Sigmoid colon (tissue), 7 donors: ENCODE data around the gene RIMBP2. TPM values are rescaled to one million over a fixed set of nuclear protein-coding genes. Genes with fewer than 3 reads are reported as not detected.

Experiments used
- DNase-seq: peaks from one replicate; pipeline ENCODE4 v3.0.0-alpha.2; 2019
- H3K27ac ChIP-seq, 4 donors: fragments of 200-600 bp; sonication (generic); one replicate each; pipeline ENCODE4 v1.5.1; 2016 to 2019; ENCODE audit warnings: mild to moderate bottlenecking in 1 of 4
- H3K27me3 ChIP-seq, 3 donors: fragments of 200-600 bp; sonication (generic); one replicate each; pipeline ENCODE4 v1.5.1; 2019; ENCODE audit warnings: mild to moderate bottlenecking in 1 of 3
- H3K36me3 ChIP-seq, 4 donors: fragments of 200-600 bp; sonication (generic); one replicate each; pipeline ENCODE4 v1.5.1; 2016 to 2019
- H3K4me1 ChIP-seq, 4 donors: fragments of 200-600 bp; sonication (generic); one replicate each; pipeline ENCODE4 v1.5.1; 2017 to 2019
- H3K4me3 ChIP-seq, 4 donors: fragments of 200-600 bp; sonication (generic); one replicate each; pipeline ENCODE4 v1.5.1; 2017 to 2019; ENCODE audit warnings: mild to moderate bottlenecking in 2 of 4, moderate library complexity in 1 of 4
- H3K9me3 ChIP-seq, 4 donors: fragments of 200-600 bp in 3 of 4; sonication (generic) in 3 of 4; one replicate each; pipeline versions ENCODE4 v1.5.1 to v1.6.1; 2013 to 2019
- CTCF ChIP-seq, 4 experiments: fragments of 450-650 bp in 3 of 4; fragments of 200-600 bp in 1 of 4; IDR thresholded peaks; one replicate each; pipeline ENCODE4 v1.5.1; 2016 to 2019; ENCODE audit warnings: antibody characterized with exemption in 4 of 4, mild to moderate bottlenecking in 3 of 4, moderate library complexity in 2 of 4
- EP300 ChIP-seq, 4 donors: sonication (generic); formaldehyde crosslinking; IDR thresholded peaks; one replicate each; pipeline ENCODE4 v1.6.1; 2017; ENCODE audit warnings: antibody characterized with exemption in 4 of 4
- POLR2A ChIP-seq, 2 donors: fragments of 450-650 bp; IDR thresholded peaks; one replicate each; pipeline ENCODE4 v1.6.1; 2016; ENCODE audit warnings: antibody characterized with exemption in 2 of 2, mild to moderate bottlenecking in 2 of 2, moderate library complexity in 2 of 2
- POLR2AphosphoS5 ChIP-seq, 4 donors: sonication (generic); formaldehyde crosslinking; IDR thresholded peaks; one replicate each; pipeline ENCODE4 v1.6.1; 2017; ENCODE audit warnings: antibody characterized with exemption in 4 of 4
- WGBS, 2 donors: extraction: QIAGEN DNeasy Blood & Tissue Kit; methylation state at CpG; one replicate each; pipeline ENCODE4 v1.1.7; 2013; 5-methylcytosine and 5-hydroxymethylcytosine counted together
- intact Hi-C: fragments of 100-400 bp; cut with DNase I; formaldehyde crosslinking; loops from one replicate; pipeline ENCODE4 v1.15.1; 2023
- polyA plus RNA-seq, 3 donors: library from polyadenylated mRNA; stranded (reverse); fragments of 200-250 nt; gene quantifications; one replicate each; pipeline ENCODE4 v1.2.3, GENCODE V29; 2013
- total RNA-seq, 4 donors: library from RNA; depleted of rRNA; stranded (reverse); fragments of >200 nt; gene quantifications; one replicate each; pipeline ENCODE4 v1.1.0, GENCODE V29; 2016
- donor health status: healthy with polysubstance abuse.
- donor health status: Bipolar disorder and iron deficiency.
- donor health status: healthy.

RIMBP2 gene
- total and polyA plus RNA-seq, 7 donors, result under 0.01 to 5.5 (median 1.4) TPM

GRCh38 chr12:130540376-130540775 is 175.7 kb downstream of the RIMBP2 start:
- 82 to 92% methylated on average over 6 of the region's 6 CpGs for WGBS, 2 donors
- TF ChIP-seq EP300 (IDR thresholded peaks at IDR 0.05) (no peak), POLR2A (IDR thresholded peaks at IDR 0.05) (no peak), POLR2AphosphoS5 (IDR thresholded peaks at IDR 0.05) (no peak), CTCF (IDR thresholded peaks at IDR 0.05) (no peak)

GRCh38 chr12:130538343-130539095 is 177.6 kb downstream of the RIMBP2 start:
- no peak for TF ChIP-seq POLR2A (IDR thresholded peaks at IDR 0.05)
- H3K4me1 ChIP-seq, result no peaks in the 10 kb centered on the region
- H3K27ac ChIP-seq, result no peak overlapping the region
- no peaks in the 10 kb centered on the region for H3K36me3 ChIP-seq
- no peak for DNase-seq
- intact Hi-C loops, result no loop called here
- no peak overlapping the region for H3K4me3 ChIP-seq
- 73 to 83% methylated on average over 17 of the region's 17 CpGs for WGBS, 2 donors
- H3K9me3 ChIP-seq, result no peaks in the 10 kb centered on the region
- no peaks in the 10 kb centered on the region for H3K27me3 ChIP-seq

More at GRCh38 chr12:130540376-130540775, 175.7 kb downstream of the RIMBP2 start:
- Histone ChIP-seq H3K27ac (no peak overlapping the region), H3K36me3 (no peaks in the 10 kb centered on the region), H3K4me1 (no peaks in the 10 kb centered on the region), H3K4me3 (no peak overlapping the region), H3K27me3 (no peaks in the 10 kb centered on the region), H3K9me3 (no peaks in the 10 kb centered on the region)
- DNase-seq, result no peak
- intact Hi-C loops, result no loop called here

GRCh38 chr12:130537655-130538054 is 178.4 kb downstream of the RIMBP2 start:
- 54 to 67% methylated on average over 3 of the region's 3 CpGs for WGBS, 2 donors
- intact Hi-C loops, result no loop called here

GRCh38 chr12:130537051-130537450 is 179.0 kb downstream of the RIMBP2 start:
- Histone ChIP-seq H3K4me1 (no peaks in the 10 kb centered on the region), H3K27ac (no peak overlapping the region), H3K36me3 (no peaks in the 10 kb centered on the region), H3K4me3 (no peak overlapping the region), H3K9me3 (no peaks in the 10 kb centered on the region), H3K27me3 (no peaks in the 10 kb centered on the region)
- DNase-seq, result no peak
- 83 to 87% methylated on average over 6 of the region's 6 CpGs for WGBS, 2 donors
- no peak for TF ChIP-seq EP300 (IDR thresholded peaks at IDR 0.05)
- TF ChIP-seq POLR2A (IDR thresholded peaks at IDR 0.05), result no peak
- no peak for TF ChIP-seq POLR2AphosphoS5 (IDR thresholded peaks at IDR 0.05)
- TF ChIP-seq CTCF (IDR thresholded peaks at IDR 0.05), result no peak
- intact Hi-C loops, result no loop called here

More at GRCh38 chr12:130537655-130538054, 178.4 kb downstream of the RIMBP2 start:
- DNase-seq, result no peak
- H3K36me3 ChIP-seq, result no peaks in the 10 kb centered on the region
- H3K4me1 ChIP-seq, result no peaks in the 10 kb centered on the region
- no peaks in the 10 kb centered on the region for H3K9me3 ChIP-seq
- TF ChIP-seq POLR2AphosphoS5 (IDR thresholded peaks at IDR 0.05), result no peak
- TF ChIP-seq CTCF (IDR thresholded peaks at IDR 0.05), result no peak
- no peak for TF ChIP-seq EP300 (IDR thresholded peaks at IDR 0.05)
- TF ChIP-seq POLR2A (IDR thresholded peaks at IDR 0.05), result no peak
- no peak overlapping the region for H3K4me3 ChIP-seq
- H3K27me3 ChIP-seq, result no peaks in the 10 kb centered on the region
- no peak overlapping the region for H3K27ac ChIP-seq

GRCh38 chr12:130530429-130530828 is 185.7 kb downstream of the RIMBP2 start:
- TF ChIP-seq EP300 (IDR thresholded peaks at IDR 0.05) (no peak), POLR2AphosphoS5 (IDR thresholded peaks at IDR 0.05) (no peak), CTCF (IDR thresholded peaks at IDR 0.05) (no peak), POLR2A (IDR thresholded peaks at IDR 0.05) (no peak)
- Histone ChIP-seq H3K4me3 (no peak overlapping the region), H3K36me3 (no peaks in the 10 kb centered on the region), H3K27ac (no peak overlapping the region), H3K4me1 (no peaks in the 10 kb centered on the region), H3K9me3 (no peaks in the 10 kb centered on the region), H3K27me3 (no peaks in the 10 kb centered on the region)
- intact Hi-C loops, result no loop called here
- no peak for DNase-seq
